ENCODE data around the gene NXPE3. TPM values are rescaled to one million over a fixed set of nuclear protein-coding genes. Genes with fewer than 3 reads are reported as not detected.
A peak's percentile ranks its signal among the peaks of the same experiment; 100 is the strongest.

NXPE3 gene
- total RNA-seq, 4 donors from 2014 or later: 1.4 to 62.7 (median 3.2) TPM

DNA sequence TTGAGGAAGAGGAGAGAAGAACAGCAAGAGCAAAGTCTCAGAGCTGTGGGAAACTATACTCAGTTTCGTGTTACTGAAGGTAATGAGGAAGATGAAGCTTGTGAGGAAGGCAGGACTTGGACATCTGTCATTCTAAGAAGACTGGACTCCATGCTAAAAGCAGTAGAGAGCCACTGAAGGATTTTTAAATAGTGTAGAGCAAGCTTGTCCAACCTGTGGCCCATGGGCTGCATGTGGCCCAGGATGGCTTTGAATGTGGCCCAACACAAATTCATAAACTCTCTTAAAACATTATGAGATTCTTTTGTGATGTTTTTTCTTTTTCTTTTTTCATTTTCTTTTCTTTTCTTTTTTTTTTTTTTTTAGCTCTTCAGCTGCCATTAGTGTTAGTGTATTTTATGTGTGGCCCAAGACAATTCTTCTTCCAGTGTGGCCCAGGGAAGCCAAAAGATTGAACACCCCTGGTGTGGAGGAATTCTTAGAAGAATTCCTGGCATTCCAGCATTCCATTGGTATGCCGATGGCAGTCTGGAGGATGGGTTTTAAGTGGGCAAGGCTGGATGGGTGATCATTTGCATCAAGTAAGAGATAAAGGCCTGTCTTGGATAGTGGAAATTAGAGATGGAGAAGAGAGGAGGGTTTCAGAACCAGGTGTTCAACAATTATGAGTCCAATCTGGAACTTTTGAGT, 63.4 kb downstream of the NXPE3 start:
- no peak for DNase-seq
- H3K4me1 ChIP-seq: peaks cover 0 to 7% (median 0%) of the 10 kb centered on the region in 4 donors
- no peaks in the 10 kb centered on the region for H3K27me3 ChIP-seq
- H3K27ac ChIP-seq: no peak overlapping the region
- TF ChIP-seq CTCF (IDR thresholded peaks at IDR 0.05) (no peak), POLR2A (IDR thresholded peaks at IDR 0.05) (no peak)
- H3K36me3 ChIP-seq: no peaks in the 10 kb centered on the region
- H3K4me3 ChIP-seq: no peak overlapping the region
- no peaks in the 10 kb centered on the region for H3K9me3 ChIP-seq

DNA sequence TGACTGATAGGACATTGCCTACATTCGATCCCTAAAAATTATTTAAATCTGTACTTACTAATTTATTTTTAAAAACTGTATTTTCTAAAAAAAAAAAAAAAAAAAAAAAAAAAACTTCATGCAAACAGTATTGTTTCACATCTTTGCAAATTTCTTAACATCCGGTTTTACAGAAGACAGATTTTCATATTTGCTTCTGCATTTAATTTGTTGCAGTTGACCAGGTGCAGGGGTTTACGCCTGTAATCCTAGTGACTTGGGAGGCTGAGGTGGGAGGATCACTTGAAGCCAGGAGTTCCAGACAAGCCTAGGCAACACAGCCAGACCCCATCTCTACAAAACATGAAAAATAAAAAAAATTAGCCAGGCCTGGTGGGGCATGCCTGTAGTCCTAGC, 63.9 kb downstream of the NXPE3 start:
- Histone ChIP-seq H3K27ac (no peak overlapping the region), H3K4me1 (peaks cover 0 to 12% (median 0%) of the 10 kb centered on the region in 4 donors), H3K9me3 (no peaks in the 10 kb centered on the region), H3K27me3 (no peaks in the 10 kb centered on the region), H3K4me3 (no peak overlapping the region), H3K36me3 (no peaks in the 10 kb centered on the region)
- no peak for TF ChIP-seq POLR2A (IDR thresholded peaks at IDR 0.05)
- no peak for TF ChIP-seq CTCF (IDR thresholded peaks at IDR 0.05)
- DNase-seq: no peak

- no peak for TF ChIP-seq POLR2A (IDR thresholded peaks at IDR 0.05)
- no peak for TF ChIP-seq CTCF (IDR thresholded peaks at IDR 0.05)
- DNase-seq: no peak
- Histone ChIP-seq H3K27me3 (no peaks in the 10 kb centered on the region), H3K27ac (no peak overlapping the region), H3K4me3 (no peak overlapping the region), H3K4me1 (peaks cover 0 to 14% (median 0%) of the 10 kb centered on the region in 4 donors), H3K9me3 (no peaks in the 10 kb centered on the region), H3K36me3 (no peaks in the 10 kb centered on the region)
Observed at GRCh38 chr3:101845425-101845824, 66.4 kb downstream of the NXPE3 start.

DNA sequence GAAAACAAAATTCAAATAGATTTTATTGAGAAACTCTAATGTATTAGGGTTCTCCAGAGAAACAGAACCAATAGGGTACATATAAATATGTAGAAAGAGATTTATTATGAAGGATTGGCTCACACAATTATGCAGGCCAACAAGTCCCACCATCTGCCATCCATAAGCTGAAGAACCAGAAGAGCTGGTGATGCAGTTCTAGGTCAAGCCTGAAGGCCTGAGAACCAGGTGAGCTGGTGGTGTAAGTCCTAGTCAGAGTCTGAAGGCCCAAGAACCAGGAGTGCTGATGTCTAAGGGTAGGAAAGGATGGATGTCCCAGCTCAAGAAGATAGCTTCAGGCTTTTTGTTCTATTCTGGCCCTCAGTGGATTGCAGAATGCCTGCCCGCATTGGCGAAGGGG, 67.7 kb downstream of the NXPE3 start:
- no peak overlapping the region for H3K4me3 ChIP-seq
- H3K4me1 ChIP-seq: peaks cover 0 to 14% (median 0%) of the 10 kb centered on the region in 4 donors
- no peaks in the 10 kb centered on the region for H3K9me3 ChIP-seq
- no peaks in the 10 kb centered on the region for H3K36me3 ChIP-seq
- DNase-seq: no peak
- H3K27ac ChIP-seq: peak overlapping the region in 1 of 4 donors; percentile 11
- no peak for TF ChIP-seq POLR2A (IDR thresholded peaks at IDR 0.05)
- no peak for TF ChIP-seq CTCF (IDR thresholded peaks at IDR 0.05)
- H3K27me3 ChIP-seq: no peaks in the 10 kb centered on the region

DNA sequence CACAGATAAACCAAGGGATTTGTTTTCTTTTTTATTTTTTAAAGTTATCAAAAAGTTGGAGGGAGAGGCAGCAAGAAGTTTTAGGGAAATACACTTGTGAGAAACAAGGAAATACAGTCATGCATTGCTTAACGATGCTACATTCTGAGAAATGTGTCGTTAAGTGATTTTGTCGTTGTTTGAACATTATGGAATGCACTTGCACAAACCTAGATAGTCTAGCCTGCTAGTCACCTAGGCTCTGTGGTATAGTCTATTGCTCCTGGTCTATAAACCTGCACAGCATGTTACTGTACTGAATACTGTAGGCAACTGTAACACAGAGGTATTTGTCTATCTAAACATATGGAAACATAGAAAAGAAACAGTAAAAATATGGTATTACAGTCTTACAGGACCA, 68.3 kb downstream of the NXPE3 start:
- Histone ChIP-seq H3K27me3 (no peaks in the 10 kb centered on the region), H3K4me3 (no peak overlapping the region), H3K27ac (peak overlapping the region; percentile 51 to 100 (median 99)), H3K9me3 (no peaks in the 10 kb centered on the region), H3K4me1 (peaks cover 0 to 14% (median 0%) of the 10 kb centered on the region in 4 donors), H3K36me3 (peaks cover 0 to 5% (median 0%) of the 10 kb centered on the region in 3 donors)
- TF ChIP-seq POLR2A (IDR thresholded peaks at IDR 0.05) (no peak), CTCF (IDR thresholded peaks at IDR 0.05) (no peak)
- DNase-seq: no peak

Data from Peyer's patch (tissue), 4 donors.